GM12878 (cell line): ENCODE results near the gene MEIS1. TPM values are rescaled to one million over a fixed set of nuclear protein-coding genes. Genes with fewer than 3 reads are reported as not detected.

ENCODE experiments used
- ATAC-seq: fragments of 200-7000 bp; cut with Tn5 transposase; 3 replicates; pipeline ENCODE4 v1.9.1; 2020; ENCODE audit warnings: mild to moderate bottlenecking, moderate library complexity
- BruUV-seq: library from RNA; stranded (reverse); fragments of 400-500 nt; replicated peaks from 2 replicates; lab custom pipeline; 2021; lab: Mats Ljungman, UMichigan
- CTCF ChIA-PET: fragments of 300-600 bp; sonication (Branson Sonifier 250); formaldehyde crosslinking; extraction: SDS; loops from one replicate; lab custom pipeline; 2021; ENCODE audit warnings: inconsistent platforms; lab: Yijun Ruan, JAX
- POLR2A ChIA-PET: fragments of 350-600 bp; formaldehyde crosslinking; extraction: SDS; loops from one replicate; lab custom pipeline; 2021; ENCODE audit warnings: inconsistent platforms; lab: Charles Lee
- RAD21 ChIA-PET: fragments of 300-600 bp; sonication (Branson Sonifier 250); formaldehyde crosslinking; loops from one replicate; lab custom pipeline; 2023; ENCODE audit warnings: antibody characterized with exemption; ENCODE audit not compliant: unreplicated experiment; lab: Charles Lee
- SMC1A ChIA-PET: fragments of 300-600 bp; sonication (Branson Sonifier 250); formaldehyde crosslinking; loops from one replicate; lab custom pipeline; 2023; ENCODE audit not compliant: unreplicated experiment, uncharacterized antibody; lab: Charles Lee
- DNase-seq: peaks from one replicate; pipeline ENCODE4 v3.0.0-alpha.2; 2011; ENCODE audit warnings: low read depth, low spot score
- FAIRE-seq: peaks from 3 replicates; lab custom pipeline; 2011; peaks lifted over from hg19 to GRCh38; lab: Jason Lieb, UNC
- H2AFZ ChIP-seq: 2 replicates; pipeline ENCODE4 v1.6.0; 2011; ENCODE audit warnings: low read depth, low read length, control low read depth; ENCODE audit not compliant: control insufficient read depth
- H3K27ac ChIP-seq: 2 replicates; pipeline ENCODE4 v1.5.1; 2011; ENCODE audit warnings: control low read depth; ENCODE audit not compliant: control insufficient read depth, insufficient read depth
- H3K27me3 ChIP-seq, 2 experiments: replicated peaks in 1 of 2; 2 replicates each; pipeline versions ENCODE4 v1.6.0 to v1.6.1; 2011; ENCODE audit warnings: low read length in 1 of 2; ENCODE audit not compliant: control insufficient read depth in 2 of 2, insufficient read depth in 2 of 2
- H3K36me3 ChIP-seq, 2 experiments: 2 replicates each; pipeline ENCODE4 v1.5.1; 2011; ENCODE audit warnings: low read length in 1 of 2; ENCODE audit not compliant: control insufficient read depth in 2 of 2, insufficient read depth in 2 of 2
- H3K4me1 ChIP-seq: 2 replicates; pipeline ENCODE4 v1.6.1; 2011; ENCODE audit warnings: mild to moderate bottlenecking, low read length, moderate library complexity, mixed read lengths; ENCODE audit not compliant: control insufficient read depth, insufficient read depth
- H3K4me2 ChIP-seq: 2 replicates; pipeline ENCODE4 v1.6.0; 2011; ENCODE audit warnings: control low read depth; ENCODE audit not compliant: control insufficient read depth, insufficient read depth
- H3K4me3 ChIP-seq: fragments of 200-600 bp; sonication (generic); 2 replicates; pipeline ENCODE4 v1.5.1; 2016
- H3K79me2 ChIP-seq: 2 replicates; pipeline ENCODE4 v1.6.0; 2011; ENCODE audit warnings: low read length; ENCODE audit not compliant: control insufficient read depth, insufficient read depth
- H3K9ac ChIP-seq: 2 replicates; pipeline ENCODE4 v1.8.0; 2011; ENCODE audit warnings: low read length, control low read depth, mixed read lengths; ENCODE audit not compliant: control insufficient read depth, insufficient read depth
- H3K9me3 ChIP-seq: replicated peaks from 3 replicates; pipeline ENCODE4 v1.5.1; 2011; ENCODE audit warnings: mild to moderate bottlenecking, low read length; ENCODE audit not compliant: control insufficient read depth, insufficient read depth
- H4K20me1 ChIP-seq: 2 replicates; pipeline ENCODE4 v1.6.0; 2011; ENCODE audit not compliant: control insufficient read depth, insufficient read depth
- CEBPB ChIP-seq, 2 experiments: fragments of 150-350 bp in 1 of 2; IDR thresholded peaks; 2 replicates each; pipeline ENCODE4 v1.6.1; 2012 to 2014; ENCODE audit warnings: low read depth in 2 of 2, low read length in 2 of 2, borderline replicate concordance in 1 of 2, inconsistent platforms in 1 of 2
- NFIC ChIP-seq: IDR thresholded peaks from 2 replicates; pipeline ENCODE4 v1.6.1; 2012; ENCODE audit warnings: low read depth, mild to moderate bottlenecking, inconsistent platforms, low read length, moderate library complexity
- RELA ChIP-seq: fragments of 450-650 bp; IDR thresholded peaks from 2 replicates; pipeline ENCODE4 v1.8.0; 2014; ENCODE audit warnings: borderline replicate concordance; ENCODE audit not compliant: partially characterized antibody
- SMC3 ChIP-seq: IDR thresholded peaks from 2 replicates; pipeline ENCODE4 v1.6.1; 2011; ENCODE audit warnings: low read length, improper control_type of control experiment, borderline replicate concordance
- STAT3 ChIP-seq: IDR thresholded peaks from 2 replicates; pipeline ENCODE4 v1.6.1; 2011; ENCODE audit warnings: low read depth, low read length, improper control_type of control experiment
- ZBTB4 ChIP-seq: fragments of 450-650 bp; formaldehyde crosslinking; IDR thresholded peaks from 2 replicates; pipeline ENCODE4 v1.4.0; 2022; ENCODE audit warnings: mild to moderate bottlenecking, moderate library complexity
- ZNF592 ChIP-seq: fragments of 450-650 bp; IDR thresholded peaks from 2 replicates; pipeline ENCODE4 v1.6.1; 2017; ENCODE audit warnings: mild to moderate bottlenecking, moderate library complexity
- WGBS: methylation state at CpG from one replicate; pipeline ENCODE4 v1.1.6; 2016; ENCODE audit warnings: low lambda C conversion rate; ENCODE audit not compliant: insufficient replicate concordance, insufficient coverage; ENCODE audit errors: missing lambda C conversion rate; 5-methylcytosine and 5-hydroxymethylcytosine counted together
- in situ Hi-C: fragments of 300-500 bp; cut with MboI; formaldehyde crosslinking; loops from 9 replicates; pipeline ENCODE4 v1.14.3; 2018; ENCODE audit warnings: mixed read lengths
- intact Hi-C: fragments of 100-400 bp; cut with micrococcal nuclease; formaldehyde crosslinking; loops from one replicate; pipeline ENCODE4 v1.14.2; 2022; ENCODE audit not compliant: unreplicated experiment
- polyA plus RNA-seq, 11 experiments: library from polyadenylated mRNA; depleted of rRNA in 4 of 11; unstranded in 6 of 11; stranded (reverse) in 5 of 11; fragments of >200 nt; fragmentation: Nextera tagmentation in 4 of 11; fragmentation: Illumina TruSeq in 1 of 11; extraction: Ambion mirVana in 4 of 11; extraction: Trizol in 1 of 11; gene quantifications; 1 replicate in 1 of 11; 2 replicates in 10 of 11; pipeline versions ENCODE4 v1.2.1 to v1.2.3, GENCODE V29; 2011 to 2016; ENCODE audit warnings: inconsistent platforms in 2 of 11, missing spikeins in 2 of 11, low read depth in 1 of 11
- total RNA-seq, 4 experiments: library from RNA; depleted of rRNA in 3 of 4; stranded (reverse); fragments of >200 nt in 3 of 4; fragmentation: Illumina TruSeq in 1 of 4; extraction: Trizol in 1 of 4; gene quantifications; 2 replicates each; pipeline versions ENCODE4 v1.2.1 to v1.2.3, GENCODE V29; 2013 to 2021

Gene MEIS1
- total and polyA plus RNA-seq, 10 of the 15 experiments (the other 5 are each of a cell fraction or from before 2014, with no cell fraction given), result 0.04 to 0.31 (median 0.14) TPM; not detected in 6

- H3K4me1 ChIP-seq, result no peaks in the 10 kb centered on the region
- H3K4me3 ChIP-seq, result no peak overlapping the region
- ChIA-PET CTCF (interaction anchor here (1.1 kb wide), 1 partner anchor 48 kb away, joined by 3 read pairs; no protein-coding TSS in a partner anchor), POLR2A (no interaction called here)
- FAIRE-seq (no peak), DNase-seq (no peak), ATAC-seq (no peak)
- in situ Hi-C loops, result no loop called here
- BruUV-seq, result no TSS peak
- H3K79me2 ChIP-seq, result no peaks in the 10 kb centered on the region
- H3K27me3 ChIP-seq, result no peaks in the 10 kb centered on the region
- no peaks in the 10 kb centered on the region for H3K36me3 ChIP-seq
- WGBS, result 11% methylated on average over 4 of the region's 4 CpGs
- no peaks in the 10 kb centered on the region; the same call in 1 of the 2 replicates for H4K20me1 ChIP-seq
- no peak overlapping the region for H3K9ac ChIP-seq
- no peak for TF ChIP-seq RELA
- TF ChIP-seq, all 136 proteins: peak for 0
- RAD21 ChIA-PET, result no interaction called here
- no peaks in the 10 kb centered on the region for H3K9me3 ChIP-seq
- H3K27ac ChIP-seq, result no peak overlapping the region
- intact Hi-C loops, result no loop called here
- no peak overlapping the region for H2AFZ ChIP-seq
- no peak overlapping the region for H3K4me2 ChIP-seq
- SMC1A ChIA-PET, result no interaction called here
Measured at GRCh38 chr2:66464930-66465637, 30.2 kb downstream of the MEIS1 start.

GRCh38 chr2:66466433-66466832 lies 31.5 kb downstream of the MEIS1 start:
- DNase-seq (no peak), ATAC-seq (no peak), FAIRE-seq (no peak)
- in situ Hi-C loops (no loop called here), intact Hi-C loops (no loop called here)
- WGBS, result 0% methylated on average over 2 of the region's 2 CpGs
- Histone ChIP-seq H2AFZ (no peak overlapping the region), H4K20me1 (no peaks in the 10 kb centered on the region; the same call in 1 of the 2 replicates), H3K4me3 (no peak overlapping the region), H3K4me2 (no peak overlapping the region), H3K27me3 (no peaks in the 10 kb centered on the region), H3K36me3 (no peaks in the 10 kb centered on the region), H3K27ac (no peak overlapping the region), H3K4me1 (no peaks in the 10 kb centered on the region), H3K9me3 (no peaks in the 10 kb centered on the region), H3K79me2 (no peaks in the 10 kb centered on the region), H3K9ac (no peak overlapping the region)
- no TSS peak for BruUV-seq
- POLR2A ChIA-PET, result no interaction called here
- RAD21 ChIA-PET, result no interaction called here
- SMC1A ChIA-PET, result no interaction called here
- CTCF ChIA-PET, result interaction anchor here (0.7 kb wide), 1 partner anchor 86 kb away, joined by 3 read pairs; no protein-coding TSS in a partner anchor
- no peak for TF ChIP-seq STAT3
- TF ChIP-seq CEBPB (IDR thresholded peaks at IDR 0.05; ENCODE audit: borderline replicate concordance in 1 of 2, low read depth in 2 of 2, low read length in 2 of 2), result no peak
- no peak for TF ChIP-seq NFIC
- TF ChIP-seq ZBTB4 (CRISPR knock-in tag), result no peak
- no peak for TF ChIP-seq ZNF592
- no peak for TF ChIP-seq SMC3
